Stimulated activated CD8-positive, alpha-beta memory T cell treated with anti-CD3 and anti-CD28 coated beads, Interleukin-15, amount 100 ng/mL, for 24 hours (primary cell): ENCODE data around the gene CXCR6.

Source experiments
- DNase-seq: peaks from one replicate; pipeline ENCODE4 v3.0.0-alpha.2; 2020; ENCODE audit warnings: low read depth

The CXCR6 gene

DNA sequence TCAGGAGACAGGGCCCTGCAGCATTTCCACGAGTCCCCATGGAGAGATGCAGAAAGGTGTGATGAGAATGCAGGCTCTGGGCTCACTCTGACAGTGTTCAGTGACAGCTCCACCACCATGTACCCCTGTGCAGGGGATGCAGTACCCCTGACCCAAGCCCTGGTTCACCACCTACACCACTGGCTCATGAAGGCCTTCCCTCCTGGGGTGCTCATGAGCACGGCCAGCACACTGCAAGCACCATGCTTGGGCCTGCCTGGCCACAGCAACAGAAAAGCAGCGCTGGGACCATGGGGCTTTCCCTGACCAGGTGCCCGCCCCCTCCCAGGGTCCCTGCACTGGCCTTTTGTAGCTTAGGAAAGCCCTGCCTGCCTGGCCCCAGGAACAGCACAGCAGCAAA is 6.2 kb downstream of the CXCR6 start:
- no peak for DNase-seq

- no peak for DNase-seq
Observed at GRCh38 chr3:45950131-45950530, 6.9 kb downstream of the CXCR6 start.

GRCh38 chr3:45950686-45951600 is 7.7 kb downstream of the CXCR6 start:
- DNase-seq = no peak

GRCh38 chr3:45951946-45952345 is 8.7 kb downstream of the CXCR6 start:
- DNase-seq = no peak

DNA sequence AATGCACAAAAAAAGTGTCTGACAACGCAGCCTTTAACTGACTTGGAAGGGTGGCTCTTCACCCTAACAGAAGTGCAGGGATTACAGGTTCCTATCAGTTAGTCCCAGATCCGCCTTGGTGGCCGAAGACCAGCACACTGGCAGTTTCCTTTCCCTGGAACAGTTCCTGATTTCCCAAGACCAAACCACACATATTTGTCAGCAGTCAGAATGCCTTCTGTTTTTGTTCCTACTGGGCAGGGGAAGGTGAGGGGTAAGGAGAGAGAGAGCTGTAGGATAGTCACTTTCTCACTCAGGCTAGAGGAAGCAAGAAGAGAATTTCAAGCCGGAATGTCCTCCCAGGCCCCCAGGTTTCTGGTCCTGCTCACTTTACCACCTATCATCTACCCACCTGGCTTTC is 9.2 kb downstream of the CXCR6 start:
- no peak for DNase-seq

DNA sequence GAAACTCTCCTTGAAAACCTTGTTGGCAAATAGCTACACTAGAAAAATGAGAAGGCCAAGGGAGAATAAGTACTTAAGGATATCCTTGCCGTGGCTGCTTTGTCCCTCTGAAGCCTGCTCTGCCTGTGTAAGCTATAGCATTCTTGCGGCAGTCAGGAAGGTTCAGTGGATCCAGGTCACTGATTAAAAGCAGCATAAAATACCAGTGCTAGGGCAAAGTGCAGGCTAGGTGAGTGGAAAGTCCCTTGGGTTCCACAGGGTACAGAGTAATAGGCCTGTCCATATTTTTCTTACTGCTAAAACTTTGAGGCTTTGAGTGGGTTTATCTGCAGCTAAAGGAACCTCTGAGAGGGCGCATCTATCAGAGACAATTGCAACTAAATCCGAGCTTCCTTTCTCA is 10.3 kb downstream of the CXCR6 start:
- no peak for DNase-seq

GRCh38 chr3:45954306-45954705 is 11.0 kb downstream of the CXCR6 start:
- DNase-seq = no peak

- DNase-seq = no peak
Observed at GRCh38 chr3:45955017-45955647, 11.9 kb downstream of the CXCR6 start.

GRCh38 chr3:45955706-45956105 is 12.4 kb downstream of the CXCR6 start:
- DNase-seq = no peak

- DNase-seq = no peak
Observed at GRCh38 chr3:45957586-45957985, 14.3 kb downstream of the CXCR6 start.

DNA sequence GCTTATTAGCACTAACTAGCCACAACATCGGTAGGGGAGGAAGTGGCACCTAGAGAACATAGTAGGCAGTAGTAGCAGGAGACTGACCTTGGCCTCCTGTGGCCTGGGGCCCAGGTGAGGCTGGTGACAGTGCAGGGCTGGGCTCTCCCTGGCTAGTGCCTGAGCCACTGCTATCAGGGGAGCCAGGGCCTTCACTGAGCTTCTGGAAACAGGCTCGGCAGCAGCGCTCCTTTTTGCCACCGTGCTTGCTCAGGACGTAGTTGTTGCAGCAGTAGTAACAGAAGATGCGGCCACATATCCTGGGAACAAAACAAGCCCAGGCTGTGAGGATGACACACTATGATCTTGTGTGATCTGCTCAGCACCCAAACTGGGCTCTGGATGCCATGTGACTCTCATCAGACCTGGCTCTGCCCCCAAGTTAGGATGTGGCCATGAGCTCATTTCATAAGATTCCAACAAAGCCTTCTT is 15.1 kb downstream of the CXCR6 start:
- no peak for DNase-seq

DNA sequence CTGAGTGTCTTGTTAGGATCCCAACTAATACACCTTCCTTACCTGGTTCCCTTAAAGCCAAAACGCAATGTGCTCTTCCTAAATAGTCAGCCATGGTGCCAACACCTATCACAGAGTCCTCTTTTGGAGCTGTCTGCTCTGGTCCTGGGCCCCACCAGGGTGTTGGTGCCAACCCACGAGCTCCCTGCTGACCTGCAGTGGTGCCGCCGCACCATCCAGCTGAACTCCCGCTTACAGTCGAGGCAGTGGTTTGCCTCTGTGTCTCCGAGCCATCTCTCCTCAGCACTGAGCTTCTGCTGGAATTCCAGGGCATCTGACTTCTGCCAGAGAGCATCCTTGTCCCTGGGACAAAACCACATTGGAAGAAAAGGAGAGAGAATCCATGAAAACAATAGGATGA is 15.9 kb downstream of the CXCR6 start:
- DNase-seq = no peak

DNA sequence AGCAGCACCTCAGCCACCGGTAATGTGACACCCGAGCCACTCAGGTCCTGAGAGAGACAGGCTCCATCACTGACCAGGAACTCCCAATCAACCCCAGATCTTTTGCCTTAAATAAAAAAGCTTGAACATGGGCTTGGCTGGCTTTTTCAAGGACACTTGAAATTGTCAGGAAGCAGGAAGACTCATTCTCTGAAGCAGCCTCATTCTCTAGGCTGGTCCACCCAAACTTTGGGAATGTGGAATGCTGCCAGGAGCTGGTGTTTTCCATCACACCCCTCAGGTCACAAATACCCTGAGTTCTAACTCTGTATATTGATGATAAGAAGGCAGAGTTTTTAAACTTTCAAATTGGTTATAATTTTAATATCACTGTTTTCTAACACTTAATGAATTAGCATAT is 17.0 kb downstream of the CXCR6 start:
- no peak for DNase-seq

DNA sequence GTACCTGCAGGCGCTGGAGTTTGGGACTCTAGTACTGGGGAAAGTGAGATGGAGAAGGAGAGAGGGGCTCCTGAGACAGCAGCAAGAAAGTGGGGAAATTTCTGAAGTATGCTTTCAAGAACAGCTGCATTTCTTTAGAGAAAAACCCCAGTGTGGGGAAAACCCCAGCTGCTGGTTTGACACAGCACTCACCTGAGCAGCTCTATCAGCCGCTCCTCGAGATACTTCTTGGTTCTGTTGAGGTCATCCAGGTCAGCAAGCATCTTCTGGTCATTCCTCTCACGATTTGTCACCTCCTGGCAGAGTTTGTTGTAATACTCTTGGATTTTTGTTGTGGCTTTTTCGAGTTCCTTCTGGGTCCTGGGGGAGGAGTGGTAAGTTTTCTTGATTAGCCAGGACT is 18.8 kb downstream of the CXCR6 start:
- no peak for DNase-seq

DNA sequence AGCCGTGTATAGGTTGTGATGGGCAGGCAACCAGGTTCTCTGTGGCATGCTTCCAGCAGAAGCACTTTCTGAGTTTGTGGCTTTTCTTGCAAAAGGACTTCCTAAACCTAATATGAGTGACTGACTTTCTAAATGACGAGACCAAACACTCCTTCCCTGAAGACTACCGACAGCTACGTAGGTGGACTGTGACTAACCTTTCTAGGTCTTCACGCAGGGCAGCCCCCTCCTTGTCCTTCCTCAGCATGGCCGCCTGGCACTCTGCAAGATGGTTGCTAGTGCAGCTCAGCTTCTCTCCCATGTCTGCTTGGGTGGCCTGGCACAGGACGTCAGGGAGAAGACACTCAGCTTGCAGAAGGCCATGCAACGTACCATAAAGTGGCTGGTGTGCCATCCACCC is 20.9 kb downstream of the CXCR6 start:
- DNase-seq = no peak

DNA sequence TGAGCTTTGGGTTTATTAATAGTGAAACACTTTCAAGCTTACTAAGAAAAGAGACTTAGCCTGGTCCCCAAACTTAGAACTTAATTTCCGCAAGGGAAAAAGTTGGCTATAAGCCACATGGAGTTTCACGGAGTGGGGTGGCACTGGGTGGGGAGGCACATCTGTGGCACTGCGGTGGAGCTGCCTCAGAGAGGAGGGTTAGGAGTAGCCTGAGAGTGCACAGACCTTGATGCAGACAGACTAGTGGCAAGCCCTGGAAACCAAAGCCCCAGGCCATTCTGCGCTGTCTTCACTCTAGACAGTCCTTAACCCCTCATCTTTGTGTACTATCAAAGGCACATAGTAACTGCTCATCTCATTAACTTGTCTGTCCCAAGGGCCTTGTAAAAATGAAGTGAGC is 22.0 kb downstream of the CXCR6 start:
- DNase-seq = no peak

DNA sequence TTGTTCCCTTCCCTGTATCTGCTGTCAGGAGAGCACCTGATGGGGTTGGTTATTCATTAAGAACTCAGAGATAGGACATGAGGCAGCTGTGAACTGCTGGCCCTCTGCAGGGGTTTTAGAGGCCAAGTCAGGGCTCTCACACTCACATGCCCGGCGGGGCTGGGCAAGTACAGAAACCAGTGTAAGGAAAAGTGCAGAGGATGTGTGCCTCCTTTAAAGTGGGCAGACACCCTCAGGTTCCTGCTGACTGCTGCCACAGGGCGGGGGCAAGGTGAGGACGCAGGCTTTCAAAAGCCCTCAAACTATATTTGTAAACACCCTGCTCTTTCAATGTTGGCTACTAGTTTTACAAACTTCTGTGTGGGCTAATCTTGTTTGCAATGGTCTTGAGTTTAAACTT is 22.4 kb downstream of the CXCR6 start:
- DNase-seq = no peak

DNA sequence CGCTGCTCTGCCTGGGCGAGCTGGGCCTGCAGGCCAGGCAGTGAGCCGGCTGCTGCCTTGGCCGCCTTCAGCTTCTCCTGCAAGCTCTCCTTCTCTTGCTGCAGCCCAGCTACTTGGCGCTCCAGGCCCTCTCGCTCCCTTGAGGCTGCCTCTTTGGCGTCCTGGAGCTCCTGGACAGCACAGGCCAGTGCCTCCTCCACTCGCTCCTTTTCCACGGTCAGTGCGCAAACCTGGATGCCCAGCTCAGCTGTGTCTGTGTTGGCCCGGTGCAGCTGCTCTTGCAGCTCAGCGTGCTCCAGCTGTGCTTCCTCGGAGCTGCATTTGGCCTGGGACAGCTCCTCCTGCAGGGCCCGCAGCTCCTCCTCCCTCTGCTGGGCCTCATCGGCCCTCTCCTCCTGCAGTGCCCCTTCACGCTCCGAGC is 23.1 kb downstream of the CXCR6 start:
- DNase-seq = no peak

DNA sequence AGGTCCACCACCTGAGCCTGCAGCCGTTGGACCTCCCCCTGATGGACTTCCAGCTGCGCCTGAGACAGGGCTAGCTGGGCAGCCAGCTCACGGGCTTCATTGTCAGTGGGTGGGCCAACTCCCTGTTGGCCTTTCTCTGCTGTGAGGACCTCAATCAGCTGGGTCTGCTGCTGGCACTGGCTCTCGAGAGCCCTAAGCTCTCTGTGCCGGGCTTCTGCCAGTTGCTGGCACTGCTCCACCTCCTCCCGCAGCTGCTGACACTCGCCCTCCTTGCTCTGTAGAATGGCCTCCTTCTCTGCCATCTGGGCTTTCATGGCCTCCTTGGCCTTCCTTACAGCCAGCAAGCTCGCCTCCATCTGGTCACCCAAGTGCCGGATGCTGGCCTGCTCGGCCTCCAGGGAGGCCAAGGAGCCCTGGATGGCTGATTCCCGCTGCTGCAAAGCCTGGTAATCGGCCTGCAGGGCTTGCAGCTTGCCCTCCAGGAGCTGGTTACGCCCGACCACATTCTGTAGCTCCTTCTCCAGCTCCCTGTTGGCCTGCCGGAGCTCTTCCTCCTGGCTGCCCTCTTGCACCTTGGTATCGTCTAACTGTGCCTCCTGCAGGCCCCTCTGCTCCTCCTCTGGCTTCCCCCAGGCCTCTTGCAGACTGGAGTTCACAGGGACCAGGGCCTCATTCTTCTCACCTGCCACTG is 23.8 kb downstream of the CXCR6 start:
- DNase-seq = no peak

DNA sequence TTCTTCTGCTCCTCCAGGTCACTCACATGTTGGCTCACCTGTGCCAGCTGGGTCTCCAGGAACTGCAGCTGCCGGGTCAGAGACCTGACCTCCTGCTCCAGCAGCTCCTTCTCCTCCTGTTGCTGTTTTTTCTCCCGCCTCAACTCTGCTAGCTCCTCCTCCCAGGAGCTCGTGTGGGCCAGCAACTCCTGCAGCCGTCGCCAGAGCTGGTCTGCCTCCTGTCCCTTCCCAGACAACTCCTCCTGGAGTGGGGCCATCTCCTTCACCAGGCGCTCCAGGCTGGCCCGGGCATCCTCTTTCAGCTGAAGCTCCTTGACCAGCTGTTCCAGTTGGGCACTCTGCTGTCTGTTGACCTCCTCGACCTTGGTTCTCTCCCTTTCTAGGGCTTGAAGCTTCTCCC is 24.5 kb downstream of the CXCR6 start:
- no peak for DNase-seq

DNA sequence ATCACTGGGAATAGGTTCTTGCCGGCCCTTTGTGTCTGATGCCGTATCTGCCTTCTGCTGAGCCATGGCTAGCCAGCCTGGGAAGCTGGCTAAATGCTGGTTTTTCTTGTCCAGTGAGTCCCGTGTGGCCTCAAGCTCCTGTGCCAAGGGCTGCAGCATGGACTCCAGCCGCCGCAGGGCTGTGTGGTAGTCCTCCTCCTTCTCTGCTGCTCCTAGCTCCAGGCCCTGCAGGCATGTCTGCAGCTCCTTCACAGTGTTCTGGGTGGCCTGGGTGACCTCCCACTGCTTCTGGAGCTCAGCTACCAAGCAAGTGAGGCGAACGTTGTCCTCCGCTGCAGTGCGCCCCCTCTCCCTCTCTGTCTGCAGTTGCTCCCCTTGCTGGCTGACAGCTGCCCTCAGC is 24.9 kb downstream of the CXCR6 start:
- DNase-seq = no peak

DNA sequence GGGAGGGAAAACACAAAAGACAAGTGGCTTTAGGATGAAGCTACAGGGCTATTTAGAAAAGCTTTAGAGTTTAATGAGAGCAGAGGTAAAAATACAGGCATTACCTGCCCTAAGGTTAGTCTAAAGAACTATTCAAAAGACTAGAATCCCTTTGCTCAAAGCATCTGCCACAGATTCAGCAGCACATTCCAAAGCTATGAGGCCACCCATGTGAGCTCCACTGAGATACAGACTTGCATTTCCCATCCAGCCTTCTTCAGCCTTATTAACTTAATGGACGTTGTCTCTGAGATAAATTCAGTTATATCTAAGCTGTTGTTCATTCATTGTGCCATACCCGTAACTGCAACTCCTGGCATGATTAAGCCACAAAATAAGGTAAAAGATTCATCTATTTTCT is 25.4 kb downstream of the CXCR6 start:
- DNase-seq = no peak

GRCh38 chr3:45969116-45969515 is 25.9 kb downstream of the CXCR6 start:
- no peak for DNase-seq
